ENCODE measurements around the gene STIM1.

The STIM1 gene

GRCh38 chr11:3826721-3827120 lies 28.7 kb upstream of the STIM1 start (continued):
- TF ChIP-seq PATZ1 (CRISPR knock-in tag; IDR thresholded peaks at IDR 0.05; ENCODE audit: borderline replicate concordance) = no peak
- TF ChIP-seq ZNF8 (CRISPR knock-in tag; IDR thresholded peaks at IDR 0.05) = no peak
- TF ChIP-seq OSR1 (CRISPR knock-in tag; IDR thresholded peaks at IDR 0.05) = no peak

GRCh38 chr11:3827434-3828186 lies 27.9 kb upstream of the STIM1 start:
- ATAC-seq = no peak
- TF ChIP-seq ZNF70 (CRISPR knock-in tag; IDR thresholded peaks at IDR 0.05) = no peak
- no peak for TF ChIP-seq ZNF565 (CRISPR knock-in tag; conservative IDR thresholded peaks at IDR 0.05; ENCODE audit: low read depth)
- no peak for TF ChIP-seq TOX (CRISPR knock-in tag; IDR thresholded peaks at IDR 0.05; ENCODE audit: borderline replicate concordance)
- TF ChIP-seq BACH2 (CRISPR knock-in tag; IDR thresholded peaks at IDR 0.05; ENCODE audit: borderline replicate concordance) = no peak
- TF ChIP-seq ZFP3 (CRISPR knock-in tag; IDR thresholded peaks at IDR 0.05) = no peak
- TF ChIP-seq TSHZ2 (CRISPR knock-in tag; IDR thresholded peaks at IDR 0.05) = no peak
- TF ChIP-seq CSRNP3 (CRISPR knock-in tag; IDR thresholded peaks at IDR 0.05) = no peak
- no peak for TF ChIP-seq ESRRG (CRISPR knock-in tag; IDR thresholded peaks at IDR 0.05)
- no peak for TF ChIP-seq ZNF8 (CRISPR knock-in tag; IDR thresholded peaks at IDR 0.05)
- TF ChIP-seq SNAI2 (CRISPR knock-in tag; IDR thresholded peaks at IDR 0.05) = no peak
- TF ChIP-seq RARB (CRISPR knock-in tag; IDR thresholded peaks at IDR 0.05) = no peak

GRCh38 chr11:3830088-3830487 lies 25.4 kb upstream of the STIM1 start:
- TF ChIP-seq BACH2 (CRISPR knock-in tag; IDR thresholded peaks at IDR 0.05; ENCODE audit: borderline replicate concordance) = no peak
- no peak for TF ChIP-seq GLIS3 (CRISPR knock-in tag; IDR thresholded peaks at IDR 0.05)
- TF ChIP-seq ISL1 (CRISPR knock-in tag; IDR thresholded peaks at IDR 0.05) = no peak
- no peak for TF ChIP-seq ZNF565 (CRISPR knock-in tag; conservative IDR thresholded peaks at IDR 0.05; ENCODE audit: low read depth)
- no peak for TF ChIP-seq POU6F1 (CRISPR knock-in tag; IDR thresholded peaks at IDR 0.05; ENCODE audit: borderline replicate concordance, low read depth)
- no peak for TF ChIP-seq ZFP30 (CRISPR knock-in tag; IDR thresholded peaks at IDR 0.05)
- TF ChIP-seq SNAI2 (CRISPR knock-in tag; IDR thresholded peaks at IDR 0.05) = no peak
- no peak for TF ChIP-seq ESRRG (CRISPR knock-in tag; IDR thresholded peaks at IDR 0.05)
- no peak for TF ChIP-seq TSHZ2 (CRISPR knock-in tag; IDR thresholded peaks at IDR 0.05)
- no peak for TF ChIP-seq CSDC2 (CRISPR knock-in tag; IDR thresholded peaks at IDR 0.05)
- TF ChIP-seq CSRNP3 (CRISPR knock-in tag; IDR thresholded peaks at IDR 0.05) = no peak
- no peak for TF ChIP-seq TCF4 (CRISPR knock-in tag; IDR thresholded peaks at IDR 0.05; ENCODE audit: borderline replicate concordance)
- no peak for TF ChIP-seq ZNF8 (CRISPR knock-in tag; IDR thresholded peaks at IDR 0.05)
- no peak for TF ChIP-seq ARNTL (CRISPR knock-in tag; IDR thresholded peaks at IDR 0.05; ENCODE audit: borderline replicate concordance, low read depth)
- no peak for TF ChIP-seq PATZ1 (CRISPR knock-in tag; IDR thresholded peaks at IDR 0.05; ENCODE audit: borderline replicate concordance)
- TF ChIP-seq TOX (CRISPR knock-in tag; IDR thresholded peaks at IDR 0.05; ENCODE audit: borderline replicate concordance) = no peak
- no peak for TF ChIP-seq RARB (CRISPR knock-in tag; IDR thresholded peaks at IDR 0.05)
- no peak for ATAC-seq

Data from SK-N-SH treated with all-trans-retinoic acid at 6 μM for 48 hours (cell line).